HG03354 (cell line): ENCODE data around the gene RHOB.

Source experiments
- ATAC-seq: cut with Tn5 transposase; IDR thresholded peaks from one replicate; pipeline ENCODE4 v1.9.1; 2021; ENCODE audit warnings: mild to moderate bottlenecking; ENCODE audit not compliant: unreplicated experiment, poor library complexity, severe bottlenecking

Gene RHOB

GRCh38 chr2:20471902-20472559, 25.2 kb downstream of the RHOB start:
- ATAC-seq: no peak

GRCh38 chr2:20472569-20472968, 25.7 kb downstream of the RHOB start:
- ATAC-seq: no peak

GRCh38 chr2:20473128-20473527, 26.3 kb downstream of the RHOB start:
- no peak for ATAC-seq

- ATAC-seq: no peak
Measured at GRCh38 chr2:20474757-20475566, 28.1 kb downstream of the RHOB start.

- no peak for ATAC-seq
Measured at GRCh38 chr2:20475567-20475952, 28.7 kb downstream of the RHOB start.

GRCh38 chr2:20476481-20476880, 29.6 kb downstream of the RHOB start:
- ATAC-seq: no peak

GRCh38 chr2:20476950-20477349, 30.1 kb downstream of the RHOB start:
- no peak for ATAC-seq

- ATAC-seq: no peak
Measured at GRCh38 chr2:20478961-20479360, 32.1 kb downstream of the RHOB start.

GRCh38 chr2:20479835-20480234, 33.0 kb downstream of the RHOB start:
- ATAC-seq: no peak

- ATAC-seq: no peak
Measured at GRCh38 chr2:20480913-20481312, 34.0 kb downstream of the RHOB start.

- no peak for ATAC-seq
Measured at GRCh38 chr2:20481798-20482405, 35.0 kb downstream of the RHOB start.

GRCh38 chr2:20482725-20483124, 35.9 kb downstream of the RHOB start:
- no peak for ATAC-seq

GRCh38 chr2:20483194-20483895, 36.5 kb downstream of the RHOB start:
- ATAC-seq: no peak

- no peak for ATAC-seq
Measured at GRCh38 chr2:20484034-20484617, 37.3 kb downstream of the RHOB start.

- no peak for ATAC-seq
Measured at GRCh38 chr2:20484810-20485611, 38.1 kb downstream of the RHOB start.

- ATAC-seq: no peak
Measured at GRCh38 chr2:20485612-20486388, 38.9 kb downstream of the RHOB start.

GRCh38 chr2:20486571-20486970, 39.7 kb downstream of the RHOB start:
- ATAC-seq: no peak

GRCh38 chr2:20487030-20487391, 40.1 kb downstream of the RHOB start:
- no peak for ATAC-seq
